Skeletal muscle satellite cell (primary cell): Measurements from ENCODE around the gene KIRREL3. TPM values are rescaled to one million over a fixed set of nuclear protein-coding genes. Genes with fewer than 3 reads are reported as not detected.
"Not testable (repeated sequence)": the region's sequence is repeated elsewhere in the genome, so short reads cannot be mapped to it uniquely, and the experiment has no call there.

Experiments
- H3K27me3 ChIP-seq: 2 replicates; pipeline ENCODE4 v1.7.0; 2013; ENCODE audit warnings: low read length; ENCODE audit not compliant: control insufficient read depth, insufficient read depth
- H3K36me3 ChIP-seq: 2 replicates; pipeline ENCODE4 v1.7.0; 2013; ENCODE audit warnings: mild to moderate bottlenecking, control low read depth, low read length; ENCODE audit not compliant: insufficient read depth
- H3K4me1 ChIP-seq: 2 replicates; pipeline ENCODE4 v1.7.0; 2013; ENCODE audit warnings: low read length; ENCODE audit not compliant: control insufficient read depth, insufficient read depth
- H3K4me2 ChIP-seq: 2 replicates; pipeline ENCODE4 v1.7.0; 2013; ENCODE audit warnings: mild to moderate bottlenecking, low read length
- H3K4me3 ChIP-seq: 2 replicates; pipeline ENCODE4 v1.7.0; 2013; ENCODE audit warnings: low read length
- H3K9ac ChIP-seq: 2 replicates; pipeline ENCODE4 v1.7.0; 2013; ENCODE audit warnings: mild to moderate bottlenecking, low read depth, low read length, moderate library complexity
- H3K9me3 ChIP-seq: replicated peaks from 2 replicates; pipeline ENCODE4 v1.7.0; 2013; ENCODE audit warnings: mild to moderate bottlenecking, control low read depth, low read length
- small RNA-seq: library from RNA; depleted of rRNA; stranded (forward); fragments of <200 nt; gene quantifications from one replicate; pipeline ENCODE3, GENCODE V24; 2012

KIRREL3 gene

DNA sequence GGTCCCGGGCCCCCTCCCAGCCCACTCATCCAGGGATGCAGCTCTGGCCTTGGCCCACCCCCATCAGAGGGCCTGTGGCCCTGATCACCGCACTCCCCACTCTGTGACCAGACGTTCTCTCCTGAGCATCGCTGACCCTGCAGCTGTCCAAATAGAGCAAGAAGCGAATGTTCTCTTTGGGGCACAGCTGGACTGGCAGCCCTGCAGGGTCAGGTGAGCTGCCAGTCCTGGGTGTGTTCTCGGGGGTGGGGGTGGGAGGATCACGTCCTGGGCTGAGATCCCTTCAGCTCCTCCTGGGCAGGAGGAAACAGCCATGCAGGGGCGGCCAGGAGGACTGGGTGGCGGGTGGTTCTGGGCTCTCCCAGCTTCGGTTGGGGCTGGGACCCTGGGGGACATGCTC, 618.6 kb downstream of the KIRREL3 start:
- H3K9ac ChIP-seq, H3K36me3 ChIP-seq, H3K4me3 ChIP-seq, H3K4me2 ChIP-seq, H3K9me3 ChIP-seq, H3K4me1 ChIP-seq, H3K27me3 ChIP-seq: not testable (repeated sequence)

DNA sequence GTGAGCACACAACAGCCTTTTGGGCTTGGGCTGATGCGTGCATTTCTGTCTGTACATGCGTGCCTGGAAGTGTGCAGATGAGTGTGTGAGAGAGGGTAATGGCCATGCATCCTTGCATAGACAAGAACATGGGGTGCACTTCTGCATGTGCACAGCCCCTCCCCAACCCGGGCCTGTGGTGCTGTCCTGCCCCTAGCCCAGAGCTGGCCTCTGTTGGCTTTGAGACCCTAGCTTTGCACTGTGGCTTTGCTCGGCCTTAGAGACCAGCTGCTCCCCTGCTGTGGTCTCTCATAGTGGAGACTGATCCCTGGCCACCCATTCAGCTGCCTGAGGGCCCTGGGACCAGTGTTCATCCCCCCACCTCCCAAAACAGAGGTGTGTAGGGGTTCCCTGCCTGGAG, 619.7 kb downstream of the KIRREL3 start:
- H3K4me2 ChIP-seq, result no peak overlapping the region
- H3K4me3 ChIP-seq, result no peak overlapping the region
- no peaks in the 10 kb centered on the region for H3K27me3 ChIP-seq
- no peaks in the 10 kb centered on the region for H3K36me3 ChIP-seq
- no peak overlapping the region for H3K9ac ChIP-seq
- no peaks in the 10 kb centered on the region for H3K9me3 ChIP-seq
- peaks cover 8% of the 10 kb centered on the region for H3K4me1 ChIP-seq

DNA sequence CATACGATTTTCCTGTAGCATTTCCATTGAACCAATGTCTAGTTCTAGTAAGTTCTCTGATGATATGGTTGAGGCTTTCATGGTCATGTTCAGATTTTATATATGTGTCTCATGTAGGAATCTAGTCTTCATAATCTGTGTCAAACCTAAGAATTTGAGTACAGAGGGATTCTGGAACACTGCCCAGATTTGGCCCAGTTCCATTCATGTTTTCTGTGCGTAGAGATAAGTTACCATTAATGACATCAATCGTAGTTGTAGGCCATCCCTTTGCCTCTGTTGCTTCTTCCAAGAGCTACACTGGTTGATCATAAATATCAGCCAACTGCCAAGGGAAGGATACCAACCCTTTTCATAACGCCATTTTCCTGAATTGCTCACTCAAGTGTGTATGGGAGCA, 621.8 kb downstream of the KIRREL3 start:
- H3K4me3 ChIP-seq, result no peak overlapping the region
- peaks cover 16% of the 10 kb centered on the region for H3K4me1 ChIP-seq
- H3K27me3 ChIP-seq, result no peaks in the 10 kb centered on the region
- H3K9me3 ChIP-seq, result no peaks in the 10 kb centered on the region
- H3K36me3 ChIP-seq, result no peaks in the 10 kb centered on the region
- H3K9ac ChIP-seq, result no peak overlapping the region
- no peak overlapping the region for H3K4me2 ChIP-seq

DNA sequence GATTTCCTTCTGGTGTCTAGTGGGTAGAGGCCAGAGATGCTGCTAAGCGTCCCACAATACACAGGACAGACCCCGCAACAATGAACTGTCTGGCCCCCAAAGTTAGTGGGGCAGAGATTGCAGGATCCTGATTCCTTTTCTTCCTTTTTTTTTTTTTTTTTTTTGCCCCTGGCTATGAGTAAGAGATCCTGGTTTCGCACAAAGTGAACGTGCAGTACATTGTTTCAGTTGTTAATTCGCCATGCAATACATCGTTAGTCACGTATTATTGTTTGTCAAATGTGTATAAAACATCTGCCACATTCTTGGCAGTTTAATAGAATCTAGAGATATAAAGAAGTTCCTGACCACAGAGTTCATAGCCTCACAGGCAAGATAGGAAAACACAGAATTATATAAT, 624.8 kb downstream of the KIRREL3 start:
- no peak overlapping the region for H3K9ac ChIP-seq
- peak overlapping the region; percentile 22 for H3K4me2 ChIP-seq
- H3K4me1 ChIP-seq, result peaks cover 25% of the 10 kb centered on the region
- H3K27me3 ChIP-seq, result no peaks in the 10 kb centered on the region
- H3K9me3 ChIP-seq, result no peaks in the 10 kb centered on the region
- no peak overlapping the region for H3K4me3 ChIP-seq
- H3K36me3 ChIP-seq, result no peaks in the 10 kb centered on the region

DNA sequence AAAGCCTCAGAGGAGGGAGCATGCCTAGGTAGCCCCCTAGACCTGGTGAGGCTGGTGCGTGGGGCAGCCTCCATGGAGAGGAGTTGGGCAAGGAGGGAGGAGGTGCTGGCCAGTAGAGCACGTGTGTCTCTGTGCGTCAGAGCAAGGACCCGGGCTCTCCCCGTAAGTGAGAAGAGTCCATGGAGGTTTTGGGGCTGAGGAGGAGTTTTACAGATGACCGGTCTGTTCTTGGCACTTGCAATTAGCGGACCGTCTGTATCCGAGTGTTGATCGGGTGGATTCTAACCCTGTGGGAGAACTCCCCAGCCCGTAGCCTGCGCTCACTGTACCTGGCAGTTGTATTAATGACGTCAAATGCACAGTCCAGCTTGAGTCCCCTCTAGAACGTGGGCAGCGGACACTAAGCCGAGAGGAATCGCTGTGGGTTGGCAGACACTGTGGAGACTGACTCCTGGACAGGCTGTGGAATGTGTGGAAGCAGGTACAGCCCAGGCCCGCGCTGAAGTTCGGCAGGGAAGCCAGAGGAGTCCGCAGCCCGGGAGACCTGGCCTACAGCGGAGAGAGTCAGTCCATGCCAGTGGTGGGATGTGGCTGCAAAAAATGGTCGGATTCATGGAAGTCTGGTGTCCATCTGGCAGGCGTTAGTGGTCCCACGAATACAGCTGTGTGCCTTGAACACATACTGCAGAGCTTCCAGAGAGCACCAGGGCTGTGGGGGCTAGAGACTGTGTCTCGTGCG, 625.8 kb downstream of the KIRREL3 start:
- H3K36me3 ChIP-seq, H3K4me2 ChIP-seq, H3K27me3 ChIP-seq, H3K9ac ChIP-seq, H3K9me3 ChIP-seq, H3K4me3 ChIP-seq: not testable (repeated sequence)
- H3K4me1 ChIP-seq, result peaks cover 25% of the 10 kb centered on the region

DNA sequence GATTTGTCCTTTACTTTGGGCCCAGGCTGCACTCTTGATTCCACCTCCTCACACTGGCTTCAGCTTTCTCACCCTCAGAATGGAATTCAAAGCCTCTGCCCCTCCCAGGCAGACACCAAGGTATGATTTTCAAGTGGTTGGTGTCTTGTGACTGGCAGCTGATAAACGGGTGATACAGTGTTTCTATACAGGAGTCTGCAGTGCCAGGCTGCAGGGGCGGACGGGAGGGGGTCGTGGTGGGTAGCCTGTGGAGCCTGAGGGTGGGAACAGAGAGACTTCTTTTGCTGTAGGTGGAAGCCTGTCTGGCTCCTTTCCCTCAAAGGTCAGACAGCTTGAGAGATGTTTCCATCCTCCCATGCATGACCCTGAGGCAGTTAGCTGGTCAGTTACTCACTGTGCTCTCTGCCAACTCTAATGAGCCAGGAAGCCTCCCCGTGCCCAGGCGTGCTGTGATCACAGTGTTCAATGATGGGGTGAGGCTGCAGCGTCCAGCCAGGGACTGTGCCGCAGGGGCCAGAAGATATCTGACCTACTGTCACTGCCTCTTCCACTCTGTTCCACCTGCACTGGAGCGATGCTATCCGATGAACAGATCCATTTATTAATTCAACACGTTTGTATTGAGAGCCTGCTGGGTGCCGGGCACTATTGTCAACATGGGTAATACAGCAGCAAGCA, 627.0 kb downstream of the KIRREL3 start:
- not testable (repeated sequence) for H3K9me3 ChIP-seq, H3K9ac ChIP-seq, H3K36me3 ChIP-seq, H3K27me3 ChIP-seq, H3K4me2 ChIP-seq, H3K4me3 ChIP-seq
- H3K4me1 ChIP-seq, result peaks cover 25% of the 10 kb centered on the region

Small RNAs within 50 kb of the gene (small RNA-seq; reads per million reads assigned to genes)
- not detected for gene AP001318.3
- not detected for gene MIR3167
